ENCODE data around the gene DPEP2NB.
"Not testable (repeated sequence)": the region's sequence is repeated elsewhere in the genome, so short reads cannot be mapped to it uniquely, and the experiment has no call there.

The DPEP2NB gene

GRCh38 chr16:68009872-68010271 is 5.8 kb downstream of the DPEP2NB start:
- DNase-seq: not testable (repeated sequence)

GRCh38 chr16:68009157-68009735 is 6.5 kb downstream of the DPEP2NB start:
- no peak for DNase-seq

- DNase-seq: no peak
Measured at GRCh38 chr16:68005786-68006286, 9.9 kb downstream of the DPEP2NB start.

GRCh38 chr16:68005211-68005610 is 10.5 kb downstream of the DPEP2NB start:
- DNase-seq: no peak

DNA sequence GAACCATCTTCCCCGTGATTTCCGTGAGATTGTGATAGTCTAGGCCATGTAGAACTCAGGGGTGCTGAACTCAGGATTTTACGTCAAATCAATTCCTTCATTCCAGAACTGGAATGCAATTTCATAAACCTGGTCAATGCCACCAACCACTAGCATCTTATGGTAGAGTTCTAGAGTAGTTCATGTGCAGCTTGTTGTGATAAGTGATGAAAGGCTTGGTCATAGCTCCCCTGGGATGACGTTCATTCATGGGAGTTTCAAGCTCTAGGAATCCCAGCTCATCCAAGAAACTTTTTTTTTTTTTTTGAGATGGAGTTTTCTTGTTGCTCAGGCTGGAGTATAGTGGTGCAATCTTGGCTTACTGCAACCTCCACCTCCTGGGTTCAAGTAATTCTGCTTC is 12.7 kb downstream of the DPEP2NB start:
- DNase-seq: no peak

DNA sequence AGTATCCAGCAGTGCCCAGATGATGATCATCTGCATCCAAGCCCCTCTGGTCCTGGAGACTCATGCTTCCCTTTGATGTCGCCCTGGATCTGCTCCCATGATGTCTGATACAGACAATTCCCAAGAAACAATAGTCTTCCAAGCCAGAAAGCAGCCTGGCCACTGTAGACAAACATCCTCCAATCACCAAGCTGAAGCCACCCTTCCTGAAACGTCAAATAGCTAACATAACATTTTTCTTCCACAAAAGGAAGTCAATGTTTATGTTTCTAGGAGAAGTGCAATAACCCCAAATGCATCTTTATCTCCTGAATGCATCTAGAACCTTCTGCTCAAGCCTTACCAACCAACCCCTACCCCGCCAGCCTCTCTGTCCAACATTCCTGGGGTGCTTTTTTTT is 15.3 kb downstream of the DPEP2NB start:
- no peak for DNase-seq

GRCh38 chr16:67999985-68000384 is 15.7 kb downstream of the DPEP2NB start:
- DNase-seq: no peak

DNA sequence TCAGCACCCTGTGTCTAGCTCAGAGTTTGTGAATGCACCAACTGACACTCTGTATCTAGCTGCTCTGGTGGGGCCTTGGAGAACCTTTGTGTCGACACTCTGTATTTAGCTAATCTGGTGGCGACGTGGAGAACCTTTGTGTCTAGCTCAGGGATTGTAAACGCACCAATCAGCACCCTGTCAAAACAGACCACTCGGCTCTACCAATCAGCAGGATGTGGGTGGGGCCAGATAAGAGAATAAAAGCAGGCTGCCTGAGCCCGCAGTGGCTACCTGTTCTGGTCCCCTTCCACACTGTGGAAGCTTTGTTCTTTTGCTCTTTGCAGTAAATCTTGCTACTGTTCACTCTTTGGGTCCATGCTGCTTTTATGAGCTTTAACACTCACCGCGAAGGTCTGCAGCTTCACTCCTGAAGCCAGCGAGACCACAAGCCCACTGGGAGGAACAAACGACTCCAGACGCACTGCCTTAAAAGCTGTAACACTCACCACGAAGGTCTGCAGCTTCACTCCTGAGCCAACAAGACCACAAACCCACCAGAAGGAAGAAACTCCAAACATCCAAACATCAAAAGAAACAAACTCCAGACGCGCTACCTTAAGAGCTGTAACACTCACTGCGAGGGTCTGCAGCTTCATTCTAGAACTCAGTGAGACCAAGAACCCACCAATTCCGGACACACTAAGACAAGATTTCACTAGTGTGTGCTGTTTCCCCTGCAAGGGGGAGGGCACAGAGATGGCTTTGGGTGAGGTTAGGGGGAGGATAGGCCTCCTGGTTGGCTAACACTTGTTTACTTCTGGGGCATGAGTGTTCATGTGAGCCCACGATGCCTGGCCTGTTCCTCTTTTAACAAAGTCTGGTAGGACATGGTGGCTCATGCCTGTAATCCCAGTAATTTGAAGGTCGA is 16.7 kb downstream of the DPEP2NB start, which contains the start of gene DPEP2:
Gene DPEP2 (minus strand): TSS at position 706 of the 910 bp plus-strand sequence. CDS start 6,272 bp downstream, outside the sequence.
- not testable (repeated sequence) for DNase-seq

- DNase-seq: not testable (repeated sequence)
Measured at GRCh38 chr16:67998231-67998778, 17.4 kb downstream of the DPEP2NB start.

DNA sequence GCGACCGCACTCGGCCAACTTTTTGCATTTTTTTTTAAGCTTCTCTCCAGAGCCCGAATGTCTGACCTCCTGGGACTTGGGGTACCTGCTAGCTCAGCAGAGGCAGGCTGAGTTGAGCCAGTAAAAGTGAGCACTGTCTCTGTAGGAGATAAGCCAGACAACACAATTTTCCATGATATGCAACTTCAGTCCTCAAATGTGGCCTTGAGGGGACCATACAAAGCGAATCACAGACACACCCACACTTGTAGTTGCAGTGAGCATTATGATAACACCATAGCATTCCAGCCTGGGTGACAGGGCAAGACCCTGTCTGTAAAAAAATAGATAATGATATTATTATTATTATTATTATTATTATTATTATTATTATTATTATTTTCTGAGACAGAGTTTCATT is 19.0 kb downstream of the DPEP2NB start:
- DNase-seq: no peak

- no peak for DNase-seq
Measured at GRCh38 chr16:67995423-67995822, 20.3 kb downstream of the DPEP2NB start.

DNA sequence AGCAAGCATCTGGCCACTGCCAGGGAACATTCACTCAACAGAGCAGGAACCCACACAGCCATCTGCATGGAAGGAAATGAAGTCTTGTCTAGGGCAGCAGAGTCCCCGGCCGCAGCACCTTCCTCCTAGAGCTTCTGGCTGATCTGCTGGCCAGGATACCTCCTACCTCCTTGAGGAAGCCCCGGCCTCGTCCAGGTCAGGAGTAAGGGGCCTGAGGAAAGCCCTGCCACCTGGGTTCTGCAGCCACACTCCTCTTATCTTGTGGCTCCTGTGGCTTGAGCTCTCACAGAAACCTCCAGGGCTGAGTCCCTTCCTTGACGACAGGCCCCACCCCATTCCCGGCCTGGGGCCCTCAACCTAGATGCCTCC is 21.7 kb downstream of the DPEP2NB start:
- not testable (repeated sequence) for DNase-seq

GRCh38 chr16:67993207-67994039 is 22.3 kb downstream of the DPEP2NB start:
- peak; percentile 24 for DNase-seq

DNA sequence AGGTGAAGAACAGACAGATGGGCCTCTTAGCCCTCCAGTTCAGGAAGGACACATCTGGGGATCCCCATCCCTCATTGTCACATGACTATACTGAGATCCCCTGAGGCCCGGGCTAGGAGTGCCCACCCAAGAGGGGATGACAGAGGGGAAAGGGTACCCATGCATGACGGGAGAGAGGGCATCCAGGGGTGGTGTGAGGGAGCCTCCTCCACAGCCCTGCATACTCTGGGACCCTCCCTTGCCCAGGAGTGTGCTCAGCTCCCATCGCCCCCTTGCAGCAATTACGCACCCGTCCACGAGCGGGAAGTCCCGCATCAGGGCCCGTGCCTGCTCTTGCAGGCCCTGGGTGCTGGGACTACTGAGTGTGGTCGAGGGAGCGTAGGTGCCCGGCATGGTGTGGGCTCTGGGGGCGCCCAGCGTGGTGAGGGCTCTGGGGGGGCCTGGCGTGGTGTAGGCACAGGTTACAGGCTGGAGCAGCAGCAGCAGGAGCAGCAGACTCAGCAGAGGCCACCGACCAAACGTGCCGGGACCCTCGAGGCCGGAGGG is 23.0 kb downstream of the DPEP2NB start:
- no peak for DNase-seq

GRCh38 chr16:67990018-67990386 is 25.7 kb downstream of the DPEP2NB start:
- DNase-seq: no peak

DNA sequence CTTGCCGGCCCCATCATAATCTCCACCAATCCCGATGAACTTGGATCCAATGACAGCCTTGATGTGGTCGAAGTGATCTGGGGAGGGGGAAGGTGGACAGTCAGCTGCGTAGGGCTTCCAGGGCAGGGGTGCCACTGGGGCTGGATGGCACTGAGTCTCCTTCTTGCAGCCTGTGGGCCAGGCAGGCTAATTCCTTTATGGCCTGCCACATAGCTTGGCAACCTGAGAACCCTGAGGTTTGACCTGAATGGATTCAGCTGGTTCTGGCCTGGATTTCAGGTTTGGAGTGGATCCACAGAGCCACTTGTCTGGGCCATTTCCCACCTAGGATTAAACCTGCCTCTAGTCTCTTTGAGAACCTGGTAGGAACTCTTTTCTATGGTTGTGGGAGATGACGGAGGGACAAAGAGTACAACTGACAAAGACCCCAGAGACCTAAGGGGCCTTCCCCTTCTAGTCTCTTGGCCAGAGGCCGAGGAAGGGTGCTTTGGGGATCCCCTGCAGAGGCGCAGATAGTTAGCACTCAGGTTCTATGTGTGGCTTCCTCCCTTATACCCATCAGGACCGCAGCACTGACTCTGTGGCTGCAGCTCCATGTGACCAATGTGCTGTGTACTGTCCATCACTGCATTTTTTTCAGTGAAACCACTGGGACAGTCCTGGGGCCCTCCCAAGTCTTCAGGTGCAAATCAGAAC is 26.2 kb downstream of the DPEP2NB start:
- no peak for DNase-seq

- DNase-seq: no peak
Measured at GRCh38 chr16:67988675-67989074, 27.0 kb downstream of the DPEP2NB start.

DNA sequence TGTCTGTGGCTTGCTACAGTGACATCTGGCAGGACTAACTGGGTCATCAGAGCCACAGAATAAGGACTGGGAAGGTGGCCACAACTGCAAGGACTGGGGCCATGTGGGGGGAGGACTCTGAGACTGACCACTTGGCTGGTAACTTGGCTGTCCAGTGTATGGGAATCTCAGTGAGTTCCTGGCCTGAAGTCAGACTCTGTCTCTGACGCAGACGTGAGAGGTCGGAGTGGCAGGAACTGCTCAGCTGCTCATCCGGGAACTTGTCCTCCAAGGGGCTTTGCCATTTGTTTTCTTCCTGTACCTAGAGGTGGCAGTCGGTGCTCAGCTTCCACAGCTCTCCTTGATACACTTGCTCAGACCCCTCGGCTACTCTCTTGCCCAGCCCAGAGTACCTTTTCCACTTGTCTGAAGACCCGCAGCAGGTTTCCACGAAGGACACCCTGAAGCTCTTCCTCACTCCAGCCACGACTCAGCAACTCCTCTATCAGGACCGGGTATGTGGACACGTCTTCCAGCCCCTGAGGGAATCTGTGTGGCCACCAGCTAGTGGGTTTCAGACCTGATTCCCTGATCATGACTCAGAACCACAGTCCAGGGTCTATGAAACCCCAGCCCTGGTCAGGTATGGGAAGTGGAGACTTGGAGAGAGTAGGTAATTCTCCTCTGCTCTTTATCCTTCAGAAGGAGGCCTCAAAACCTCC is 28.1 kb downstream of the DPEP2NB start:
- DNase-seq: no peak

DNA sequence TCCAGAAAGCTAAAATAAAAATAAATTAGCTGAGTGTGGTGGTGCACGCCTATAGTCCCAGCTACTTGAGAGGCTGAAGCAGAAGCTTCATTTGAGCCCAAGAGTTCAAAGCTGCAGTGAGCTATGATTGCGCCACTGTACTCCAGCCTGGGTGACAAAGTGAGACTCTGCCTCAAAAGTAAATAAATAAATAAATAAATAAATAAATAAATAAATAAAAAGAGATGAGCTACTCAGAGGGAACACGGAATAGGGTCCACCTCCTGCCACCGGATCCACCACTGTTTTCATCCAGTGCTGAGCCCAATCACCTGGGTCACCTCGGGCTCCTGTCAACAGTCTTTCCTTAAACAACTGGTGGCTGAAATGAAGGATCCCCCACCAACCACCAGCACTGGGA is 28.8 kb downstream of the DPEP2NB start:
- DNase-seq: no peak

DNA sequence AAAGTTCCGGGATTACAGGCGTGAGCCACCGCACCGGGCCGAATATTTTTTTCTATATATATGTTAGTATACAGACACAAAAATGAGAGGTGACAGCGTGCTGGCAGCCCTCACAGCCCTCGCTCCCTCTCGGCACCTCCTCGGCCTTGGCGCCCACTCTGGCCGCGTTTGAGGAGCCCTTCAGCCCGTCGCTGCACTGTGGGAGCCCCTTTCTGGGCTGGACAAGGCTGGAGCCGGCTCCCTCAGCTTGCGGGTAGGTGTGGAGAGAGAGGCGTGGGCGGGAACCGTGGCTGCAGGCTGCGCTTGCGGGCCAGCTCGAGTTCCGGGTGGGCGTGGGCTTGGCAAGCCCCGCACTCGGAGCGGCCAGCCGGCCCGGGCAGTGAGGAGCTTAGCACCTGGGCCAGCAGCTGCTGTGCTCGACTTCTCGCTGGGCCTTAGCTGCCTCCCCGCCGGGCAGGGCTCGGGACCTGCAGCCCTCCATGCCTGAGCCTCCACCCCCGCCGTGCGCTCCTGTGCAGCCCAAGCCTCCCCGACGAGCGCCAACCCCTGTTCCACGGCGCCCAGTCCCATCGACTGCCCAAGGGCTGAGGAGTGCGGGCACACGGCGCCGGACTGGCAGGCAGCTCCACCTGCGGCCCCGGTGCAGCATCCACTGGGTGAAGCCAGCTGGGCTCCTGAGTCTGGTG is 33.6 kb downstream of the DPEP2NB start:
- no peak for DNase-seq

Measured in NCI-H524 treated with DMSO at 0.1 percent for 48 hours (cell line).